GM21423 (cell line): ENCODE measurements around the gene DTX3L.
A peak's percentile ranks its signal among the peaks of the same experiment; 100 is the strongest.
"Not testable (repeated sequence)": the region's sequence is repeated elsewhere in the genome, so short reads cannot be mapped to it uniquely, and the experiment has no call there.

Experiments
- ATAC-seq: cut with Tn5 transposase; IDR thresholded peaks from one replicate; pipeline ENCODE4 v1.9.1; 2021; ENCODE audit warnings: mild to moderate bottlenecking, moderate library complexity; ENCODE audit not compliant: unreplicated experiment

Gene DTX3L

DNA sequence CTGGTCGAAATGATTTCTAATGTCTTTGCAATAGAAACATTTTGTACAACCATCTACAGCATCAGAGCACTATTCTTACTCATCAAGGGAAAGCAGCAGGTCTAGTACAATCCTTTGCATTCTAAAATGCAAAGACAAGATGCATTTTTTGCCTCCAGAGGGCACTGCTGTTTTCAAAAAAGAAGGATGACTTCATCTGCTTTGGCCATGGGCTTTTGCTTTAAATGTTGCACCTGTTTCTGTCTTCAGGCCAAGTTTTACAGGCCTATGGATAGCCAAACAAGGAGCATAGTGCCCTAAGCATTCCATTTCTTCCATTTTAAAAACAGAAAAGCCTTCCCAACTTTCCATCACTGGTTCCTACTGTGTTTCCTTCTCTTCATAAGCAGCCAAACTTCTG lies 3.5 kb upstream of the DTX3L start:
- ATAC-seq: no peak

DNA sequence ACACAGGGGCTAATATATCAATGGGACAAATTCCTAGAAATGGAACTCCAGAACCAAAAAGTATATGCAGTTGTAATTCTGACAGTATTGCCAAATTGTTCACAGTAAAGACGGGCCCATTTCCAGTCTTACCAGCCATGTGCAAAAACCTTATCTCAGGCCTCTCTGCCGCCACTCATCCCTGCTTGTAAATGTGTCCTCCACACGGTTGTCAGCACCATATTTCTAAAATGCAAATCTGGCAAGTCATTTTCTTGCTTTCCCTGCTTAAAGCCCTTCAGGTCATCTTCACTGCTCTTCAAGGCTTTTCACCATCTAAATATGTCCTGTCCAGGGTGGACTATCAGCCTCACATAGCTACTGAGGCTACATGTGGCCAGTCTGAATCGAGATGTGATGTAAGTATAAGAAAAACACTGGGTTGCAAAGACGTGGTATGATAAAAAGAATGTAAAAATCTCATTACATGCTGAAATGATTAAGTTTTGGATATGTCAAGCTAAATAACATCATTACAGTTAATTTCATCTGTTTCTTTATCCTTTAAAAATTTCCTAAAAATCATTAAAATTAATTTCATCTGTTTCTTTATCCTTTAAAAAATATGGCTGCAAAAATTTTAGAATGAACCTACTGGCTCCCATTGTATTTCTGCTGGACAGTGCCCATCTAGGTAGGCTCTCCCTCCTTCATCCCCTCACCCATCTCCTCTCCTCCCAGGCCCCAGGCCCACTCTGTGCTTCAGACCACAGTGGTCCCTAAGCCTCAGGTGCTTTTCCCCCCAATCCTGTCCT lies 1.0 kb upstream of the DTX3L start:
- no peak for ATAC-seq

DNA sequence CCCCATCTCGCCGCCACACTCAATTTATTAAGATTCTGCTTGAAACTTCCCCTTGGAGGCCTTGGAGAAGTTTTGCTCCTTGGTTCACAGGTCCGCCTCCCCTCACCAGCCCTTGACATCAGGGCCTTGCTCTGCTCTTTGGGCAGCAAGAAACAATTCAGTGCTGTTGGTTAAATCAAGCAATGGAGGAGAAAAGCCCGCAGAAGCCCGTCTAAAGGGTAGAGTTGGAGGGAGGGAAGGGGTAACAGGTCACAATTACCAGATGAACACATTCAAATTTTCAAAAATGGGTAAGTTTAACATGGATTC lies 467 bp upstream of the DTX3L start:
- no peak for ATAC-seq

DNA sequence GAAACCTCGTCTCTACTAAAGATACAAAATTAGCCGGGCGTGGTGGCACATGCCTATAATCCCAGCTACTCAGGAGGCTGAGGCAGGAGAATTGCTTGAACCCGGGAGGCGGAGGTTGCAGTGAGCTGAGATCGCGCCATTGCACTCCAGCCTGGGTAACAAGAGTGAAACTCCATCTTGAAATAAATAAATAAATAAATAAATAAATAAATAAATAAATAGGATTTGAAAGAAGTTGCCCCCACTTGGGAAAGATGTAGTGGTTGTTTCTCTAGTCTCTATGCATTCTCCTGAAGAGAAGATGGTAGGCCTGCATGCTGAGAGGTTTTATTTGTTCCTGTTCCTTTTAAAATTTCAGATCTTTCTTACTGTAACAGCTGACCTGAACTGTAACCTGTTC lies 4.0 kb downstream of the DTX3L start:
- not testable (repeated sequence) for ATAC-seq

DNA sequence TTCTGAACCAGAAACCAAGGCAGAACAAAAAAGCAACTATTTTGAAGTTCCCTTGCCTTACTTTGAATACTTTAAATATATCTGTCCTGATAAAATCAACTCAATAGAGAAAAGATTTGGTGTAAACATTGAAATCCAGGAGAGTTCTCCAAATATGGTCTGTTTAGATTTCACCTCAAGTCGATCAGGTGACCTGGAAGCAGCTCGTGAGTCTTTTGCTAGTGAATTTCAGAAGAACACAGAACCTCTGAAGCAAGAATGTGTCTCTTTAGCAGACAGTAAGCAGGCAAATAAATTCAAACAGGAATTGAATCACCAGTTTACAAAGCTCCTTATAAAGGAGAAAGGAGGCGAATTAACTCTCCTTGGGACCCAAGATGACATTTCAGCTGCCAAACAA lies 4.6 kb downstream of the DTX3L start:
- ATAC-seq: no peak

DNA sequence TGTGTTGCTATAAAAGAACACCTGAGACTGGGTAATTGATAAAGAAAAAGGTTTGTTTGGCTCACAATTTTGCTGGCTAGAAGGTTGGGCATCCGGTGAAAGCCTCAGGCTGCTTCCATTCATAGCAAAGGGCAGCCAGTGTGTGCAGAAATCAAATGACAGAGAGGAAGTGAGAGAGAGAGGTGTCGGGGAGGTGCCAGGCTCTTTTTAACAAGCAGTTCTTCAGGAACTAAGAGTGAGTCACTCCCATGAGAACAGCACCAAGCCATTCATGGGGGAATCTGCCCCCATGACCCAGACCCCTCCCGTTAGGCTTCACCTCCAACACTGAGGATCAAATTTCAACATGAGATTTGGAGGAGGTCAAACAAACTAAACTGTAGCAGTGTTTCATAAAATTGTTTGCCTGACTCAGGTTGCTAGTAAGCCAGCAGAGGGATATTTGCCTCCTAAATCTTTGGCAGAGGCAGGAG lies 8.8 kb downstream of the DTX3L start:
- ATAC-seq: peak; percentile 24

DNA sequence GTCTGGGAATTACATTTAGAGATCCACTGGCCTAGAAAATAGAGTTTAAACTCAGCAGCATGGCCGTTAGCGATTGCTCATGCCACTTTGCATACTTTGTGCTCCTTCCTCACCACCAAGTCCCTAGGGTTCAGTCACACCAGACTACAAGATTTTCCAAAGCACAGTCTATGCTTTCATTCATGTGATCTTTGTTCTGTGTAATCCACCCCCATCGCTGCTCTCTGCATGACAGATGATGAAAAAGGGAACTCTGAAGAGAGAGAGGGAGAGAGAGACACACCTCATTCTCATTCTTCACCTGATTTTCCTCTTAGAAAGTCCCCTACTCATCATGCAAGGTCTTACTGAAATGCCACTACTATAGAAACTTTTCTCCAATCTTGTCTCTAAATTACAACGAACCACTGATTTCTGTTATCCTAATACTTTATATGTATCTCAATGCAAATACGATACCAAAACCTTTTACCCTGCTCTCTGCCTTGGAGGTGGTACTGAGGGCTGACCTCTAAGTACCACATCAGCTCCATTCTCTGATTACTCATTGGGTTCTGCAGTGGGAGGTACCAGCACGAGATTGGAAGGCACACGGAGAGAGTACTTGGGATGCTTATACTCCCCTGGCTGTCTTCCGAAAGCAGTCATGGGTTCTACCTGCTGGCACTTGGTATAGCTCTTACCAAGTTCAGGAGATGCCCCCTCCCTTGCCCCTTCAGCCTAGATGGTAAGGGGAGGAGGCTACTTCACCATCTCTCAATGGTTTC lies 12.2 kb downstream of the DTX3L start:
- peak; percentile 82 for ATAC-seq

DNA sequence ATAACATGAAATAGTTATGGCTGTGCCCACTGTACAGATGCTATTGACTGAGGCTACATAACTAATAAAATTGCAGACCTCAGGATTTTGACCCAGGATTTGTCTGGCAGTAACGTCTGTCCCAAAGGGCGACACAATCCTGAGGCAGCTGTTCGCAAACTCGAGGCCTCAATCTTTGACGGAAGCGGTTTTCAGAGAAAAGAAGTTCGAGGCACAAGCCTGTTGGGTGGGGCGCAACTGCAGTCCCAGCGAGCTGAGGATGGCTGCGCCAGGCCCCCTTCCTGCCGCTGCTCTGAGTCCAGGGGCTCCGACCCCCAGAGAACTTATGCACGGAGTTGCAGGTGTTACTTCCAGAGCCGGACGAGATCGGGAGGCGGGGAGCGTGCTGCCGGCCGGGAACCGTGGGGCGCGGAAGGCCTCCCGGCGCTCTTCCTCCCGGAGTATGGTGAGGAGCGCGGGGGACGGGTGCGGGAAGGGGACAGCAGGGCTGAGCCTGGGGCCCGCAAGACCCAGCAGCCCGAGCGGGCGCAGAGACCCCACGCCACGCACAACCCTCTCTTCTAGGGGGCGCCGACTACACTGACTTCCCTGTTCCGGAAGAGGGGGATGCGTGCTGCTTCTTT lies 13.4 kb downstream of the DTX3L start, which contains the start of gene PARP15:
PARP15 (plus strand) TSS at position 242 of the 623 bp plus-strand sequence; CDS start at position 260, 18 bp downstream.
- ATAC-seq: no peak

DNA sequence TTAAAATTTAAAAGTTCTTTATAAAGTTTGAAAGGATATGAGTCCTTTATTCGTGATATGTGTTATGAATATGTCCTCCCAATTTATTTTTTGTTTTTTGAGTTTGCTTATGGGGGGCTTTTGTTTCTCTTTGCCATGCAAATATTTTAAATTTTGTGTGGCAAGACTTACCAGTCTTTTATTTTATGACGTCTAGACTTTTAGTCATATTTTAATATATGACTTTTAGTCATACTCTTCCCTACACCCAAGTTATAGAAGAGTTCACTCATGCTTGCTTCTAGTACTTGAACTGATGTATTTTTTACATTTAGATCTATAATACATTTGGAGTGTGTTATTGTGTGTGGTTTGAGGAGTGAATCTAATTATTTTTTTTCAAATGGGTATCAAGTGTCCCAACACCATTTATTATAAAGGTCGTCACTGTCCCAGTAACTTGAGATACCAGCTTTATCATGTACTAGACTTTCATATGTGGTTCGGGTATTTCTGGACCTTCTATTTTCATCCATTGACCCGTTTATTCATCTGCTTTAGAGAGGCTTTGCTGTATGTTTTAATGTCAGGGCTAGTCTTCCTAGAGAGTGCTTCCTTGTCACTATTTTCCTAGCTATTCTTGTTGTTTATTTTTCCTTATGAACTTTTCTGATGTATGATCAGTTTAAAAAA lies 14.1 kb downstream of the DTX3L start:
- ATAC-seq: no peak

DNA sequence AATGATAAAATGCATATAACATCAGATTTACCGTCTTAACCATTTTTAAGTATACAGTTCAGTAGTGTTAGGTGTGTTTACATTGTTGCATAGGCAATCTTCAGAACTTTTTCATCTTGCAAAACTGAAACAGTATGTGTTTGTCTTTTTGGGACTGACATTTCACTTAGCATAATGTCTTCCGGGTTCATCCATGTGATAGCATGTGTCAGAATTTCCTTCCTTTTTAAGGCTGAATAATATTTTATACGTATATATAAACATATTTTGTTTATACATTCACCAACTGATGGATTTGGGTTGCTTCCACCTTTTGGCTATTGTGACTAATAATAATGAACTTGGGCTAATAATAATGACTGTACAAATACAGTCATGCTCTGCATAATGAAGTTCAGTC lies 16.3 kb downstream of the DTX3L start:
- no peak for ATAC-seq

DNA sequence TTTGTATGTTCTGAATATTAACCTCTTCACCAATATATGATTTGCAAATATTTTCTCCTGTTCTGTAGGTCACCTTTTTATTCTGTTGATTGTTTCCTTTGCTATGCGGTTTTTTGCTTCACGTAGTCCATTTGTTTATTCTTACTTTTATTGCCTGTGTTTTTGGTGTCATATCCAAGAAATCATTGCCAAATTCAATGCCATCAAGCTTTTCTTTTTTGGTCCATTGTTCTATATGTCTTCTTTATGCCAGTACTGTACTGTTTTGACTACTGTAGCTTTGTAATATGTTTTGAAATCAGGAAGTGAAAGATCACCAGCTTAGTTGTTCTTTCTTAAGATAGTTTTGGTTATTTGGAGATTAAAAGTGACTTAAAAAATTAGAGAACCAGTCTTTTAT lies 17.5 kb downstream of the DTX3L start:
- no peak for ATAC-seq

DNA sequence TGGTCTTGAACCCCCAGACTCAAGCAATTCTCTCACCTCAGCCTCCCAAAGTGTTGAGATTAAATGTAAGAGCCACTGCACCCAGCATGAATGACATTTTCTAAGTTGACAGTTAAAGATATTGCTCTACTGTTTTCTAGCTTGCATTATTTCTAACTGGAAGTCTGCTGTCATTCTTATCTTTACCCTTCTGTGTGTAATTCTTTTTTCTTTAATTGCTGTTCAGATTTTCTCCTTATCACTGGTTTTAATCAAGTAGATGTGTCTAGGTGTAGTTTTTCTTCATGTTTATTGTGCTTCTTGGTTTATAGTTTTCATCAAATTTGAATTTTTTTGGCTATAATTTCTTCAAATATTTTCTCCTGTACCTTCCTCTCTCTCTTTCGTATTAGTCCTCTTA lies 18.3 kb downstream of the DTX3L start:
- ATAC-seq: no peak

DNA sequence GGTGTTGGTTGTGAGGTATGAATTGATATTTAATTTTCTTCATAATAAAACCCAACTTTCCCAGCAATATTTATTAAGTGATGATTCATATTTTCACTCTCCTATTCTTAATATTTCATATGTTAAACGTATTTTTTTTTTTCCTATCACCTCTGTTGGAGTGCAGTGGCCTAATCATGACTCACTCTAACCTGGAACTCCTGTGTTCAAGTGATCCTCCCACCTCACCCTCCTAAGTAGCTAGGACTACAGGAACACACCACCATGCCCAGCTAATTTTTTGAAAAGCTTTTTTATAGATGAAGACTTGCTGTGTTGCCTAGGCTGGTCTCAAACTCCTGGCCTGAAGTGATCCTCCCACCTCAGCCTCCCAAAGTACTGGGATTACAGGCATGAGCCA lies 22.0 kb downstream of the DTX3L start:
- no peak for ATAC-seq

DNA sequence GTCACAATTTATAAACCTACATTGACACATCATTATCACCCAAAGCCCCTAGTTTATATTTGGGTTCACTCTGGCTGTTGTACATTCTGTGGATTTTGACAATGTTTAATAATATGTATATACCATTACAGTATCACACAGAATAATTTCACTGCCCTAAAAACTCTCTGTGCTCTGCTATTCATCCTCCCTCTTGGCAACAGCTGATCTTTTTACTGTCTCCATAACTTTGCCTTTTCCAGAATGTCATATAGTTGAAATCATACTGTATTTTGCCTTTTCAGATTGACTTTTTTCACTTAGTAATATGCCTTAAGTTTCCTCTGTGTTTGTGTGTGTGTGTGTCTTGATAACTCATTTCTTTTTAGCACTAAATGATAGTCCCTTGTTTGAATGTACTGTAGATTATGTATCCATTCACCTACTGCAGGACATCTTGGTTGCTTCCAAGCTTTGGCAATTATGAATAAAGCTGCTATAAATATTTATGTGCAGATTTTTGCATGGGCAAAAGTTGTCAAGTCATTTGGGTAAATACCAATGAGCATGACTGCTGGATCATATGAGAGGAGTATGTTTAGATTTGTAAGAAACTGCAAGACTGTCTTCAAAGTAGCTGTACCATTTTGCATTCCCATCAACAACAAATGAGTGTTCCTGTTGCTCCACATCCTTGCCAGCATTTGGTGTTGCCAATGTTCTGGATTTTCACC lies 22.8 kb downstream of the DTX3L start:
- no peak for ATAC-seq

DNA sequence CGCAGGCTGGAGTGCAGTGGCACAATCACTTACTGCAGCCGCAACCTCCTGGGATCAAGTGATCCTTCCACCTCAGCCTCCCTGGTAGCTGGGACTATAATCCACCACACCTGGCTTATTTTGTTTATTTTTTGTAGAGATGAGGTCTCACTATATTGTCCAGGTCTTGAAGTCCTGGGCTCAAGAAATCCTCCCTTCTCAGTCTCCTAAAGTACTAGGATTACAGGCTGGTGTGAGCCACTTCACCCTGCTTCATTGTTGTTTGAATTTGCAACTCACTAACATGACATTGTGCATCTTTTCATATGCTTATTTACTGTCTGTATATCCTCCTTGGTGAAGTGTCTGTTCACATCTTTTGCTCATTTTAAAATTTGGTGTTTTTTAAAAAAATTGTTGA lies 23.4 kb downstream of the DTX3L start:
- no peak for ATAC-seq

DNA sequence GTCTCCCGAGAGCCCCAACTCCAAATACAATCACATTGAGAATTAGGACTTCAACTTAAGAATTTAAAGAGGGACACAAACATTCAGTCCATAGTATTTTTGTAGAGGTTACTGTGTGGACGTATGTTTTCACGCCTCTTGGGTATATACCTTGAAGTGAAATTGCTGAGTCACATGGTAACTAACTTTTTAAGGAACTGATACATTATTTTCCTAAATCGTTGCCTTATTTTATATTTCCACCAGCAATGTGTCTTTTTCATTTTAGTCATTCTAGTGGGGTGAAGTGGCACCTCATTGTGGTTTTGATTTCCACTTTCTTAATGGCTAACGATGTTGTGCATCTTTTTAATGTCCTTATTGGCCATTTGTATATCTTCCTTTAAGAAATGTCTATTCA lies 25.2 kb downstream of the DTX3L start:
- peak; percentile 70 for ATAC-seq

DNA sequence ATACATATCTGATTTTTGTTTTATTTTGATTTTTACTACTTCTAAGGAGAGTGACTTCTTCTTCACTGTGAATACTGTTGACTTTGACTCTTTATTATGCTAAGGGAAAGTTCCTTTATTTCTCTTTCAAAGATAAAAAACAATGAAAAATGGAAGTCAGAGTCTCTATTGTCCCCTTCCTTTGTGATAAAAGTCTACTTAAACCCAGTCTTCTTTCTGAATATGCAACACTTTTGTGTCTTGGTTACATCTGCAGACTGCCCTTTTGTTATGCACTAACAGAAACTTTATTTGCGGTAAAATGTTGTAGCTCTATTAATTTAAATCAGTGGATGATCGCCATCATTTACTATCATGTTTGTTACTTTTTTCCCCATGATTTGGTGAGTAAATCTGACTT lies 26.5 kb downstream of the DTX3L start:
- no peak for ATAC-seq

DNA sequence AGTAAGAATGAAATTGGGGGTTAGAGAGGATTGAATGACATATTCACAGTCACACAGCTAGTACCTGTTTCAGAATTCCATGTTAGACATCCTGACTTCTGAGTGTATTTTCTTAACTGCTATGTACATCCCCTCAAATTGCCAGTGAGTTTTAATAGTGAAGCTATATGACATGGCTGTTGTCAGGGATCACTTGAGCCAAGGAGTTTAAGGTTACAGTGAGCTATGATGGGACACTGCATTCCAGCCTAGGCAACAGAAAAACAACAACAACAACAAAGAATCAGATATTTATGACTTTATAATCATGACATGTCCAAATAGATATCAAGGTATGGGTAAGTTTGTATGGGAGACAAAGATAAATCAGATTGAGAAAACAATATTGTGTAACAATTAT lies 29.9 kb downstream of the DTX3L start:
- ATAC-seq: no peak

DNA sequence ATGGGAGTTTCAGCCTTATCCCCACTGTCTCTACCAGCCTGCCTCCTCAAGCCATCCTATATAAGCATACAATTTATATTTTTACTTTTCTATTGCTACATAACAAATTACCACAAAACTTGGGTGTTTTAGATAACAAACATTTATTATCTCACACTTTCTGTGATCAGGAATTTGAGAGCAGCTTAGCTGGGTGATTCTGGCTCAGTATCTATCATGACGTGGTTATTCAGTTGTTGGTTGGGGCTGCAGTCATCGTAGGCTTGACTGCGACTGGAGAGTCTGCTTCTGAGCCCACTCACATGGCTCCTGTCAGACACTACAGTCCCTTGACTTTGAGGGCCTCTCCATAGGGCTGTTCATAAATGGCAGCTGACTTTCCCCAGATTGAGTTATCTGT lies 34.0 kb downstream of the DTX3L start:
- no peak for ATAC-seq

DNA sequence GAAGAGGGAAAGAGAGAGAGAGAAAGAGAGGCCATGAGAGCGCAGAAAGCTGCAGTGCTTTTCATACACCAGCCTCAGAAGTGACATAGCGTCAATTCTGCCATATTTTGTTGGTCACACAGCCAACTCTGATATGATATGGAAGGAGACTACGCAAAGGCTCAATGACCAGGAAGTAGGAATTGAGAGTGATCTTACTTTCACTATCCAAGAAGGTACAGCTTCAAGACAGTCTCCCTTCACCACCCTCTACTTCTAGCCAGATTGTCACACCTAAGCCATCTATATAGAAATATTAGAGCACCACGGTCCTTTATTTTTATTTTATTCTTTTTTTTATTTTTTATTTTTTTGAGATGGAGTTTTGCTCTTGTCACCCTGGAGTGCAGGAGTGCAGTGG lies 34.4 kb downstream of the DTX3L start:
- ATAC-seq: no peak
